K562 (cell line): ENCODE measurements around the gene SPNS2. TPM values are rescaled to one million over a fixed set of nuclear protein-coding genes. Genes with fewer than 3 reads are reported as not detected.

Experiments used
- ATAC-seq: fragments of 200-7000 bp; cut with Tn5 transposase; 3 replicates; pipeline ENCODE4 v1.9.1; 2020; ENCODE audit warnings: moderate library complexity
- BruUV-seq: library from RNA; stranded (reverse); fragments of 400-500 nt; replicated peaks from 2 replicates; lab custom pipeline; 2021; lab: Mats Ljungman, UMichigan
- CTCF ChIA-PET: fragments of 300-600 bp; formaldehyde crosslinking; extraction: SDS; loops from one replicate; lab custom pipeline; 2021; ENCODE audit warnings: low intra/inter-chr PET ratio; lab: Yijun Ruan, JAX
- POLR2A ChIA-PET: fragments of 300-600, 350-650 bp; sonication (Branson Sonifier 250); formaldehyde crosslinking; extraction: SDS; loops from one replicate; lab custom pipeline; 2021; ENCODE audit warnings: antibody characterized with exemption, inconsistent platforms; lab: Yijun Ruan, JAX
- DNase-seq, 4 experiments: peaks; one replicate each; pipeline versions ENCODE4 v3.0.0 to v3.0.0-alpha.2; 2011 to 2018; ENCODE audit warnings: low spot score in 3 of 4, mixed read lengths in 3 of 4; ENCODE audit errors: extremely low read depth in 1 of 4
- FAIRE-seq: peaks from 2 replicates; lab custom pipeline; 2011; peaks lifted over from hg19 to GRCh38; lab: Jason Lieb, UNC
- H2AFZ ChIP-seq: 2 replicates; pipeline ENCODE4 v1.6.0; 2011; ENCODE audit warnings: low read depth, low read length, control low read depth, inconsistent platforms
- H3K27ac ChIP-seq: fragments of 200-600 bp; 3 replicates; pipeline ENCODE4 v1.8.0; 2011; ENCODE audit warnings: low read depth, mild to moderate bottlenecking, control low read depth, inconsistent platforms, low read length, moderate library complexity, mixed read lengths; ENCODE audit errors: extremely low read depth
- H3K27me3 ChIP-seq, 2 experiments: fragments of 300-600 bp in 1 of 2; 2 replicates in 1 of 2; 3 replicates in 1 of 2; pipeline versions ENCODE4 v1.6.0 to v1.8.0; 2011; ENCODE audit warnings: inconsistent platforms in 2 of 2, low read length in 2 of 2, mild to moderate bottlenecking in 1 of 2, mixed read lengths in 1 of 2, moderate library complexity in 1 of 2; ENCODE audit not compliant: control insufficient read depth in 2 of 2, insufficient read depth in 2 of 2
- H3K36me3 ChIP-seq: fragments of 300-600 bp; 3 replicates; pipeline ENCODE4 v1.8.0; 2011; ENCODE audit warnings: mild to moderate bottlenecking, low read length, inconsistent platforms; ENCODE audit not compliant: control insufficient read depth, insufficient read depth
- H3K4me1 ChIP-seq, 2 experiments: fragments of 200-600 bp in 1 of 2; replicated peaks in 1 of 2; 2 replicates in 1 of 2; 3 replicates in 1 of 2; pipeline versions ENCODE4 v1.5.1 to v1.8.0; 2011; ENCODE audit warnings: inconsistent platforms in 2 of 2, low read length in 2 of 2, mild to moderate bottlenecking in 1 of 2, mixed read lengths in 1 of 2, moderate library complexity in 1 of 2; ENCODE audit not compliant: control insufficient read depth in 2 of 2, insufficient read depth in 2 of 2
- H3K4me2 ChIP-seq: 2 replicates; pipeline ENCODE4 v1.6.1; 2011; ENCODE audit warnings: low read length, control low read depth, inconsistent platforms, mixed read lengths; ENCODE audit not compliant: insufficient read depth
- H3K4me3 ChIP-seq: fragments of 200-600 bp; sonication (generic), shearing (Covaris generic); 2 replicates; pipeline ENCODE4 v1.5.1; 2016; ENCODE audit warnings: control low read depth, inconsistent platforms
- H3K79me2 ChIP-seq: fragments of 200-600 bp; 3 replicates; pipeline ENCODE4 v1.8.0; 2011; ENCODE audit warnings: low read length, inconsistent platforms; ENCODE audit not compliant: control insufficient read depth, insufficient read depth
- H3K9ac ChIP-seq, 2 experiments: 2 replicates each; pipeline versions ENCODE4 v1.6.0 to v1.6.1; 2011; ENCODE audit warnings: low read depth in 2 of 2, low read length in 2 of 2, control low read depth in 1 of 2, inconsistent platforms in 1 of 2, mild to moderate bottlenecking in 1 of 2, mixed read lengths in 1 of 2; ENCODE audit not compliant: insufficient read depth in 1 of 2
- H3K9me1 ChIP-seq: one replicate; pipeline ENCODE4 v1.6.0; 2011; ENCODE audit warnings: inconsistent platforms, mild to moderate bottlenecking, low read length, moderate library complexity; ENCODE audit not compliant: control insufficient read depth, insufficient read depth
- H3K9me3 ChIP-seq: replicated peaks from 2 replicates; pipeline ENCODE4 v1.5.1; 2011; ENCODE audit warnings: low read depth, low read length, inconsistent platforms; ENCODE audit not compliant: control insufficient read depth, insufficient read depth
- H4K20me1 ChIP-seq: replicated peaks from 2 replicates; pipeline ENCODE4 v1.6.1; 2011; ENCODE audit warnings: low read length, inconsistent platforms, mixed read lengths; ENCODE audit not compliant: control insufficient read depth, insufficient read depth
- CHD1 ChIP-seq: fragments of 200-600 bp; sonication (generic); IDR thresholded peaks from one replicate; pipeline ENCODE4 v1.6.1; 2012; ENCODE audit warnings: mild to moderate bottlenecking, moderate library complexity, low read length, inconsistent platforms
- GATAD2A ChIP-seq: fragments of 450-650 bp; IDR thresholded peaks from 2 replicates; pipeline ENCODE4 v1.6.1; 2017
- KLF16 ChIP-seq: IDR thresholded peaks from 2 replicates; pipeline ENCODE4 v1.6.1; 2016; ENCODE audit warnings: antibody characterized with exemption
- MAFG ChIP-seq: fragments of 450-650 bp; conservative IDR thresholded peaks from 2 replicates; pipeline ENCODE4 v1.6.1; 2016; ENCODE audit warnings: missing genetic modification characterization, missing compliant biosample characterization
- RBM15 ChIP-seq: fragments of 200-400 bp; formaldehyde crosslinking; IDR thresholded peaks from 2 replicates; pipeline ENCODE4 v1.6.1; 2018; ENCODE audit warnings: mild to moderate bottlenecking, low read length, moderate library complexity; ENCODE audit not compliant: insufficient read depth
- STAG1 ChIP-seq: sonication (generic); formaldehyde crosslinking; IDR thresholded peaks from 2 replicates; pipeline ENCODE4 v1.5.0; 2020; ENCODE audit warnings: missing genetic modification reagents, borderline replicate concordance
- TCF7L2 ChIP-seq: fragments of 150-350 bp; IDR thresholded peaks from 2 replicates; pipeline ENCODE4 v1.6.1; 2016; ENCODE audit warnings: low read depth, mild to moderate bottlenecking, low read length, moderate library complexity
- TRIM28 ChIP-seq: fragments of 450-650 bp; IDR thresholded peaks from 2 replicates; pipeline ENCODE4 v1.6.1; 2017
- U2AF2 ChIP-seq: fragments of 200-400 bp; formaldehyde crosslinking; optimal IDR thresholded peaks from 2 replicates; pipeline ENCODE3; 2017; ENCODE audit warnings: low read depth, mild to moderate bottlenecking, low read length
- ZNF134 ChIP-seq: fragments of 250-450 bp; sonication (Bioruptor Pico); conservative IDR thresholded peaks from 2 replicates; pipeline ENCODE4 v1.4.0; 2020
- WGBS: fragments of 100-300 bp; shearing (Covaris generic); methylation state at CpG from one replicate; pipeline ENCODE4 v1.1.6; 2016; ENCODE audit warnings: low coverage, mixed read lengths; ENCODE audit not compliant: insufficient coverage; ENCODE audit errors: missing lambda C conversion rate; 5-methylcytosine and 5-hydroxymethylcytosine counted together
- in situ Hi-C: fragments of 300-500 bp; cut with MboI; formaldehyde crosslinking; loops from 4 replicates; pipeline ENCODE4 v1.15.0; 2018; ENCODE audit warnings: inconsistent platforms, mixed read lengths
- intact Hi-C: fragments of 100-400 bp; cut with micrococcal nuclease; formaldehyde crosslinking; loops from 2 replicates; pipeline ENCODE4 v1.14.2; 2022
- polyA plus RNA-seq, 8 experiments: library from polyadenylated mRNA; depleted of rRNA in 4 of 8; stranded (reverse) in 5 of 8; unstranded in 3 of 8; fragments of >200 nt; fragmentation: Nextera tagmentation in 2 of 8; fragmentation: Illumina TruSeq in 1 of 8; extraction: Ambion mirVana in 2 of 8; extraction: Trizol in 1 of 8; gene quantifications; 2 replicates each; pipeline versions ENCODE4 v1.2.1 to v1.2.3, GENCODE V29; 2011 to 2014; ENCODE audit warnings: inconsistent platforms in 1 of 8, missing spikeins in 1 of 8
- total RNA-seq, 7 experiments: library from RNA; depleted of rRNA in 6 of 7; stranded (reverse); fragments of >200 nt in 6 of 7; fragmentation: Illumina TruSeq in 2 of 7; extraction: Trizol in 2 of 7; gene quantifications; 2 replicates each; pipeline versions ENCODE4 v1.2.1 to v1.2.3, GENCODE V29; 2011 to 2021; ENCODE audit warnings: low replicate concordance in 1 of 7
- TF ChIP-seq, protein P1 (sequence below): fragments of 450-650 bp; formaldehyde crosslinking; IDR thresholded peaks from 2 replicates; pipeline ENCODE4 v1.4.0; 2022; ENCODE audit warnings: missing genetic modification characterization
- TF ChIP-seq, protein P2 (sequence below): fragments of 250-450 bp; sonication (Bioruptor Pico); IDR thresholded peaks from 2 replicates; pipeline ENCODE4 v1.4.0; 2020; ENCODE audit warnings: mild to moderate bottlenecking, moderate library complexity

SPNS2 gene
- total and polyA plus RNA-seq, 9 of the 15 experiments (the other 6 are each of a cell fraction or from before 2014, with no cell fraction given), result 0.06 TPM; not detected in 8

GRCh38 chr17:4582101-4582501, 83.4 kb downstream of the SPNS2 start:
- no TSS peak for BruUV-seq
- H3K27me3 ChIP-seq, result peaks cover 6 to 73% of the 10 kb centered on the region in 2 experiments; a peak in 4 of 5 replicates
- no peak overlapping the region for H3K9ac ChIP-seq
- H2AFZ ChIP-seq, result no peak overlapping the region
- intact Hi-C loops, result no loop called here
- no peaks in the 10 kb centered on the region for H3K9me3 ChIP-seq
- ATAC-seq, result no peak
- H3K9me1 ChIP-seq, result no peaks in the 10 kb centered on the region
- no peak overlapping the region for H3K4me2 ChIP-seq
- H3K4me1 ChIP-seq, result peaks cover 0 to 15% of the 10 kb centered on the region in 2 experiments; a peak in 2 of 5 replicates
- H4K20me1 ChIP-seq, result no peaks in the 10 kb centered on the region
- H3K36me3 ChIP-seq, result no peaks in the 10 kb centered on the region
- WGBS, result 0% methylated on average over 3 of the region's 7 CpGs
- no peak overlapping the region for H3K4me3 ChIP-seq
- no peaks in the 10 kb centered on the region for H3K79me2 ChIP-seq
- FAIRE-seq, result no peak
- CTCF ChIA-PET, result no interaction called here
- DNase-seq, result no peak
- in situ Hi-C loops, result no loop called here
- POLR2A ChIA-PET, result interaction anchor here (0.6 kb wide), 2 partner anchors 9 to 72 kb away, joined by 3 to 4 read pairs; no protein-coding TSS in a partner anchor
- no peak overlapping the region for H3K27ac ChIP-seq
- TF ChIP-seq, protein P1, sequence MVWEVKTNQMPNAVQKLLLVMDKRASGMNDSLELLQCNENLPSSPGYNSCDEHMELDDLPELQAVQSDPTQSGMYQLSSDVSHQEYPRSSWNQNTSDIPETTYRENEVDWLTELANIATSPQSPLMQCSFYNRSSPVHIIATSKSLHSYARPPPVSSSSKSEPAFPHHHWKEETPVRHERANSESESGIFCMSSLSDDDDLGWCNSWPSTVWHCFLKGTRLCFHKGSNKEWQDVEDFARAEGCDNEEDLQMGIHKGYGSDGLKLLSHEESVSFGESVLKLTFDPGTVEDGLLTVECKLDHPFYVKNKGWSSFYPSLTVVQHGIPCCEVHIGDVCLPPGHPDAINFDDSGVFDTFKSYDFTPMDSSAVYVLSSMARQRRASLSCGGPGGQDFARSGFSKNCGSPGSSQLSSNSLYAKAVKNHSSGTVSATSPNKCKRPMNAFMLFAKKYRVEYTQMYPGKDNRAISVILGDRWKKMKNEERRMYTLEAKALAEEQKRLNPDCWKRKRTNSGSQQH (CRISPR knock-in tag), result no peak
- no peak for TF ChIP-seq RBM15

DNA sequence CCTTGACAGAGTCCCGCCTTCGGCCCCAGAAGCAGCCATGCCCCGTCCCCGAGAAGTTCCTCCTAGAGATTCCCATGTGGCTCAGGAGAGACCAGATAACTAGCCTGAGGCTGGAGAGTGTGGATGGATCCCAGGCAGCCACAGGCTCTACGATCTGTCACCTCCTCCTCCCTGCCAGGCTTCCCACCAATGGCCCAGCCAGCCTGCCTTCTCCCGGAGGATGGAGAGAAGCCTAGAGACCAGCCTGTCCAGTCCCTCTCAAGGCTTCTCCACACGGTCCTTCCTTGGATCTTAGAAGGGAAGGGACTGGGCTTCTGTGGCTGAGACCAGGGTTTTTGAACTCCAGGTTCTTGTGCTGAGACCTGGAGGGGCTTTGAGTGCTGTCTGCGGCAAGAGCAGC, 84.0 kb downstream of the SPNS2 start:
- Histone ChIP-seq H3K9ac (no peak overlapping the region), H3K9me1 (no peaks in the 10 kb centered on the region), H3K9me3 (no peaks in the 10 kb centered on the region), H3K27ac (no peak overlapping the region), H3K27me3 (peaks cover 6 to 71% of the 10 kb centered on the region in 2 experiments; a peak in 4 of 5 replicates), H3K36me3 (no peaks in the 10 kb centered on the region), H3K4me2 (no peak overlapping the region), H2AFZ (no peak overlapping the region), H3K79me2 (no peaks in the 10 kb centered on the region), H3K4me1 (peaks cover 3 to 17% of the 10 kb centered on the region in 2 experiments; a peak in 4 of 5 replicates), H4K20me1 (peaks cover 3% of the 10 kb centered on the region; the same call in 1 of the 2 replicates), H3K4me3 (no peak overlapping the region)
- DNase-seq, result no peak
- no TSS peak for BruUV-seq
- intact Hi-C loops (no loop called here), in situ Hi-C loops (no loop called here)
- WGBS, result 3% methylated on average over 5 of the region's 8 CpGs
- ChIA-PET CTCF (no interaction called here), POLR2A (interaction anchor here (0.6 kb wide), 1 partner anchor 9 kb away, joined by 4 read pairs; no protein-coding TSS in a partner anchor)
- ATAC-seq, result no peak
- no peak for FAIRE-seq
- no peak for TF ChIP-seq GATAD2A
- TF ChIP-seq TCF7L2, result no peak
- TF ChIP-seq U2AF2, result no peak
- TF ChIP-seq TRIM28, result no peak
- TF ChIP-seq ZNF134 (CRISPR knock-in tag), result no peak
- no peak for TF ChIP-seq STAG1
- TF ChIP-seq CHD1, result no peak
- TF ChIP-seq, protein P2, sequence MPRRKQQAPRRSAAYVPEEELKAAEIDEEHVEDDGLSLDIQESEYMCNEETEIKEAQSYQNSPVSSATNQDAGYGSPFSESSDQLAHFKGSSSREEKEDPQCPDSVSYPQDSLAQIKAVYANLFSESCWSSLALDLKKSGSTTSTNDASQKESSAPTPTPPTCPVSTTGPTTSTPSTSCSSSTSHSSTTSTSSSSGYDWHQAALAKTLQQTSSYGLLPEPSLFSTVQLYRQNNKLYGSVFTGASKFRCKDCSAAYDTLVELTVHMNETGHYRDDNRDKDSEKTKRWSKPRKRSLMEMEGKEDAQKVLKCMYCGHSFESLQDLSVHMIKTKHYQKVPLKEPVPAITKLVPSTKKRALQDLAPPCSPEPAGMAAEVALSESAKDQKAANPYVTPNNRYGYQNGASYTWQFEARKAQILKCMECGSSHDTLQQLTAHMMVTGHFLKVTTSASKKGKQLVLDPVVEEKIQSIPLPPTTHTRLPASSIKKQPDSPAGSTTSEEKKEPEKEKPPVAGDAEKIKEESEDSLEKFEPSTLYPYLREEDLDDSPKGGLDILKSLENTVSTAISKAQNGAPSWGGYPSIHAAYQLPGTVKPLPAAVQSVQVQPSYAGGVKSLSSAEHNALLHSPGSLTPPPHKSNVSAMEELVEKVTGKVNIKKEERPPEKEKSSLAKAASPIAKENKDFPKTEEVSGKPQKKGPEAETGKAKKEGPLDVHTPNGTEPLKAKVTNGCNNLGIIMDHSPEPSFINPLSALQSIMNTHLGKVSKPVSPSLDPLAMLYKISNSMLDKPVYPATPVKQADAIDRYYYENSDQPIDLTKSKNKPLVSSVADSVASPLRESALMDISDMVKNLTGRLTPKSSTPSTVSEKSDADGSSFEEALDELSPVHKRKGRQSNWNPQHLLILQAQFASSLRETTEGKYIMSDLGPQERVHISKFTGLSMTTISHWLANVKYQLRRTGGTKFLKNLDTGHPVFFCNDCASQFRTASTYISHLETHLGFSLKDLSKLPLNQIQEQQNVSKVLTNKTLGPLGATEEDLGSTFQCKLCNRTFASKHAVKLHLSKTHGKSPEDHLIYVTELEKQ (CRISPR knock-in tag), result no peak
- no peak for TF ChIP-seq KLF16
- TF ChIP-seq MAFG (tag), result no peak
